GM19324 (cell line): ENCODE measurements around the gene TK1.

ENCODE experiments used
- ATAC-seq: cut with Tn5 transposase; IDR thresholded peaks from one replicate; pipeline ENCODE4 v1.9.1; 2021; ENCODE audit warnings: mild to moderate bottlenecking, moderate library complexity; ENCODE audit not compliant: unreplicated experiment, low FRiP score

TK1 gene

GRCh38 chr17:78135858-78136500 is 50.9 kb downstream of the TK1 start:
- ATAC-seq, result no peak

GRCh38 chr17:78134899-78135385 is 51.9 kb downstream of the TK1 start:
- ATAC-seq, result no peak

GRCh38 chr17:78133971-78134898 is 52.6 kb downstream of the TK1 start:
- no peak for ATAC-seq

- ATAC-seq, result no peak
Measured at GRCh38 chr17:78133179-78133951, 53.5 kb downstream of the TK1 start.

- no peak for ATAC-seq
Measured at GRCh38 chr17:78132767-78133178, 54.1 kb downstream of the TK1 start.

- no peak for ATAC-seq
Measured at GRCh38 chr17:78132084-78132676, 54.7 kb downstream of the TK1 start.

GRCh38 chr17:78131172-78132083 is 55.4 kb downstream of the TK1 start:
- no peak for ATAC-seq

GRCh38 chr17:78130437-78131101 is 56.3 kb downstream of the TK1 start, which contains the start of gene TMC8:
Gene TMC8 (plus strand): TSS chr17:78130771. CDS start chr17:78131589, 818 bp downstream.
- ATAC-seq, result no peak

GRCh38 chr17:78130090-78130436 is 56.8 kb downstream of the TK1 start:
- ATAC-seq, result no peak

GRCh38 chr17:78129351-78130089 is 57.3 kb downstream of the TK1 start:
- no peak for ATAC-seq

GRCh38 chr17:78128551-78129350 is 58.1 kb downstream of the TK1 start, which contains the start of gene TMC6:
Gene TMC6 (minus strand): TSS chr17:78128755. CDS start chr17:78126832, 1,923 bp downstream.
- ATAC-seq, result peak; percentile 30

GRCh38 chr17:78127888-78128550 is 58.8 kb downstream of the TK1 start:
- ATAC-seq, result no peak

GRCh38 chr17:78127239-78127887 is 59.5 kb downstream of the TK1 start:
- no peak for ATAC-seq

- ATAC-seq, result no peak
Measured at GRCh38 chr17:78126895-78127238, 60.0 kb downstream of the TK1 start.

- ATAC-seq, result no peak
Measured at GRCh38 chr17:78125976-78126894, 60.6 kb downstream of the TK1 start.
